WERI-Rb-1 (cell line): ENCODE data around the gene SORCS2.

ENCODE experiments used
- DNase-seq: peaks from one replicate; pipeline ENCODE4 v3.0.0-alpha.2; 2020
- H3K27ac ChIP-seq: fragments of 250-450 bp; sonication (Bioruptor Pico); 2 replicates; pipeline ENCODE4 v1.5.1; 2020; ENCODE audit warnings: mild to moderate bottlenecking, moderate library complexity
- H3K27me3 ChIP-seq: fragments of 250-450 bp; sonication (Bioruptor Pico); 2 replicates; pipeline ENCODE4 v1.5.1; 2021; ENCODE audit warnings: mild to moderate bottlenecking, low read depth, moderate library complexity; ENCODE audit not compliant: insufficient read depth, severe bottlenecking
- H3K36me3 ChIP-seq: fragments of 250-450 bp; sonication (Bioruptor Pico); 2 replicates; pipeline ENCODE4 v1.5.1; 2020; ENCODE audit warnings: mild to moderate bottlenecking, moderate library complexity
- H3K4me3 ChIP-seq: 2 replicates; pipeline ENCODE4 v1.5.1; 2011; ENCODE audit warnings: low read depth, mild to moderate bottlenecking, control low read depth, low read length
- H3K9me3 ChIP-seq: fragments of 250-450 bp; sonication (Bioruptor Pico); 2 replicates; pipeline ENCODE4 v1.5.1; 2021; ENCODE audit warnings: mild to moderate bottlenecking, moderate library complexity; ENCODE audit not compliant: severe bottlenecking
- TF ChIP-seq, protein P1 (sequence below): IDR thresholded peaks from 2 replicates; pipeline ENCODE4 v1.5.1; 2011; ENCODE audit warnings: low read depth, mild to moderate bottlenecking, control low read depth, inconsistent platforms, low read length

SORCS2 gene

DNA sequence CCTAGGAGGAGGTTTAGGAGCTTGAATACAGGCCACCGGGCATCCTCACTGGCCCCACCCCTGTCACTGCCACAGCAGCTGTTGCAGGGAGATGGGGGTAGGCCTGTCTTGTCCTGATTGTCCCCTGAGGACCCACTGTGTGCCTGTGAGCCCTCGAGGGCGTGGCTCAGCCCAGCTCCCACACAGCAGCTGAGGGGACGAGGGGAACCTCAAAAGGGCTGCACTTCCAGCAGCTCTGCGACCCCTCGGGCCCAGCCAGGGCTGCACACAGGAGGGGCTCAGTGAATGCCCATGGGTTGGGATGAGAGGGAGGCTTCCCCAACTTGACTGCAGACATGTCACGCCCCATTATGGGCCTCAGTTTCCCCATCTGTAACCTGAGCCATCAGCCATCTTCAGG, 521.4 kb downstream of the SORCS2 start:
- Histone ChIP-seq H3K9me3 (no peaks in the 10 kb centered on the region), H3K27me3 (no peaks in the 10 kb centered on the region), H3K27ac (no peak overlapping the region), H3K4me3 (no peak overlapping the region), H3K36me3 (peaks cover 27% of the 10 kb centered on the region)
- TF ChIP-seq, protein P1, sequence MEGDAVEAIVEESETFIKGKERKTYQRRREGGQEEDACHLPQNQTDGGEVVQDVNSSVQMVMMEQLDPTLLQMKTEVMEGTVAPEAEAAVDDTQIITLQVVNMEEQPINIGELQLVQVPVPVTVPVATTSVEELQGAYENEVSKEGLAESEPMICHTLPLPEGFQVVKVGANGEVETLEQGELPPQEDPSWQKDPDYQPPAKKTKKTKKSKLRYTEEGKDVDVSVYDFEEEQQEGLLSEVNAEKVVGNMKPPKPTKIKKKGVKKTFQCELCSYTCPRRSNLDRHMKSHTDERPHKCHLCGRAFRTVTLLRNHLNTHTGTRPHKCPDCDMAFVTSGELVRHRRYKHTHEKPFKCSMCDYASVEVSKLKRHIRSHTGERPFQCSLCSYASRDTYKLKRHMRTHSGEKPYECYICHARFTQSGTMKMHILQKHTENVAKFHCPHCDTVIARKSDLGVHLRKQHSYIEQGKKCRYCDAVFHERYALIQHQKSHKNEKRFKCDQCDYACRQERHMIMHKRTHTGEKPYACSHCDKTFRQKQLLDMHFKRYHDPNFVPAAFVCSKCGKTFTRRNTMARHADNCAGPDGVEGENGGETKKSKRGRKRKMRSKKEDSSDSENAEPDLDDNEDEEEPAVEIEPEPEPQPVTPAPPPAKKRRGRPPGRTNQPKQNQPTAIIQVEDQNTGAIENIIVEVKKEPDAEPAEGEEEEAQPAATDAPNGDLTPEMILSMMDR, result no peak
- DNase-seq, result no peak

DNA sequence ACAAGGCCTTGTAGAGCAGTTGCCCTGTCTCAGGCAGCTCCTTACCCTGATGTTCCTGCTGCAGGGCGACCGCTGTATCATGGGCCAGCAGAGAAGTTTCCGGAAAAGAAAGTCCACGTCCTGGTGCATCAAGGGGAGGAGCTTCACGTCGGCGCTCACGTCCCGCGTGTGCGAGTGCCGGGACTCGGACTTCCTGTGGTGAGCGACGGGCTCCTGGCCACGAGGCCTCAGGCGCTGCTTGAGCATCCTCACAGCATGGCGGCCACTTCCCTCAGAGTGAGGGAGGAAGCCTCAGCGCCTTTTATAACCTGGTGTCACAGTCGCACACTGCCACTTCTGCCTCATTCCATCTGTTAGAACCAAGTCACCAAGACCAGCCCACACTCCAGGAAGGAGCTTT, 521.8 kb downstream of the SORCS2 start:
- Histone ChIP-seq H3K27me3 (no peaks in the 10 kb centered on the region), H3K27ac (no peak overlapping the region), H3K36me3 (peaks cover 27% of the 10 kb centered on the region), H3K9me3 (no peaks in the 10 kb centered on the region), H3K4me3 (no peak overlapping the region)
- no peak for DNase-seq
- TF ChIP-seq, protein P1, result no peak

DNA sequence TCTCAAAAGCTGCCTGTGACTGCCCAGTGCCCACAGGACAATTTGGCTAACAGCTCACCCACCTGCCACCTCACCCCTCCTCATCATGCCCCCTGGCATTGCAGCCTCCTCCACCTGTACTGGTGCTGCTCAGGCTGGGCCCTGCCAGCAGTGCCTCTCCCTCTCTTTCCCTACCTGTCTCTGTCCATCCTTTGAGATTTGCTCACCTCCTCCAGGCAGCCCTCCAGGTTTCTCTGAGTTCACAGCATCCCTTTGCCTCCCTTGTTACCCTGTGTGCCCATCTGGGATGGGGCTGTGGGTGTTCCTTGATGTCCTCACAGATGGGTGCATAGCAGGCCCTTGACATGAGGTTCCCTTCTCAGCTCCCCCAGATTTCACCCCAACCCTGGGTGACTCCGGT, 522.4 kb downstream of the SORCS2 start:
- peaks cover 27% of the 10 kb centered on the region for H3K36me3 ChIP-seq
- TF ChIP-seq, protein P1, result no peak
- no peaks in the 10 kb centered on the region for H3K9me3 ChIP-seq
- no peak overlapping the region for H3K27ac ChIP-seq
- no peaks in the 10 kb centered on the region for H3K27me3 ChIP-seq
- no peak for DNase-seq
- no peak overlapping the region for H3K4me3 ChIP-seq

DNA sequence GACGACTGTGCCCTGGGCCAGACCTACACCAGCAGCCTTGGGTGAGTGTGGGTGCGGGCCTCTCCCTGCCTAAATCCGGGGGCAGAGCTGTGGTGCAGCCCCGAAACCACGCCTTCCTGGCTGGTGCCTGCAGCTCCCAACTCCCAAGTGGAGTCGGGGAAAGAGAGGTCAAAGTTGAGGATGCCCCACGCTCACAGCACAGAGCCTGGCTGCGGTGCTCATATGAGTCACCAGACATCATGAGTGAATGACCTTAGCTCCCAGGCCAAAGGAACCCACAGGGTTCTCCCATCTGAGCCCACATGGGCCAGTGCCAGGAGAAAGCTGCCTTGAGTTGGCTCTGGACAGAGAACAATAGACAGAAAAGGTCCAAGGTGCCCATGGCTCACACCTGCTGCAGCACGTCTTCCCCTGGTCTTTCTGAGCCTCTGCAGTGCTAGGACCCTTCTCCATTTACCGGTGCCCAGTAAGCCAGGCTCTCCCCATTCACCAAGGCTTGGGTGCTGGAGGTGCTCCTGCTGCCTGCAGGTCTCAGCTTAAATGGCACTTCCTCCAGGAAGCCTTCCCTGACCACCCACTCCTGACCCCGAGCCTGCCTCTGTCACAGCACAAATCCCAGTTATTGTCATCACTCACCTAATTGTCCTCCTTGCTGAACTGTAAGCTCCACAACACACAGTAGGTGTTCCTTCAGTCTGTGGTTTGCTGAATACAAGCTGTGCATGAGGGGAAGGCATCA, 523.1 kb downstream of the SORCS2 start:
- Histone ChIP-seq H3K4me3 (no peak overlapping the region), H3K36me3 (peaks cover 27% of the 10 kb centered on the region), H3K27me3 (no peaks in the 10 kb centered on the region), H3K27ac (no peak overlapping the region), H3K9me3 (no peaks in the 10 kb centered on the region)
- no peak for DNase-seq
- TF ChIP-seq, protein P1, result no peak

DNA sequence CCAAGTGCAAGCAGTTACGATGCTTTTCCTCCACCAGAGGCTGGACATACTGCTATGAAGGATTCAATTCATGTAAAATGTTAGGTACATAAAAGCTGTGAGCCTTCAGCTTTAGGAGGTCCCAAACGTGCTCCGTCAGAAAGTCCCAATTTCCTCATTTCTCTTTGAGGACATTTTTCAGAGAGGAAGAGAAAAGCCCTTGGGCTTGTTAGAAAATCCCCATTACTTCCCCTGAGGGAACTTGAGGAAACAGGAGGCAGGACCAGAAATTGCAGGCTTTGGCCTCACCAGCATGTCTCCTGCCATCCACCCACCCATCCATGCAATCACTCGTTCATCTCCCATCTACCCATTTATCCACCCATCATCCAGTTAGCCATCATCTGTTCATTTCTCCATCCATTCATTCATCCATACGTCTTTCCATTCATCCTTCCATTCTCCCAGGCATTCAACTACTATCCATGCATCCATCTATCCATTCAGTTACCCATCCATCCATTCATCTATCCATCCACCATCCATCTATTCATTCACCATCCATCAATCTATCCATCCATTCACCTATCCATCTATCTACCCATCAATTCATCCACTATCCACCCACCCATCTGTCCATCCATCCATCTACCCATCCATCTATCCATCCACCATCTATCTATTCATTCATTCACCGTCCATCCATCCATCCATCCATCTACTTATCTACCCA, 523.8 kb downstream of the SORCS2 start:
- H3K27ac ChIP-seq, result no peak overlapping the region
- H3K9me3 ChIP-seq, result no peaks in the 10 kb centered on the region
- TF ChIP-seq, protein P1, result no peak
- DNase-seq, result no peak
- no peaks in the 10 kb centered on the region for H3K27me3 ChIP-seq
- H3K36me3 ChIP-seq, result peaks cover 27% of the 10 kb centered on the region
- H3K4me3 ChIP-seq, result no peak overlapping the region

DNA sequence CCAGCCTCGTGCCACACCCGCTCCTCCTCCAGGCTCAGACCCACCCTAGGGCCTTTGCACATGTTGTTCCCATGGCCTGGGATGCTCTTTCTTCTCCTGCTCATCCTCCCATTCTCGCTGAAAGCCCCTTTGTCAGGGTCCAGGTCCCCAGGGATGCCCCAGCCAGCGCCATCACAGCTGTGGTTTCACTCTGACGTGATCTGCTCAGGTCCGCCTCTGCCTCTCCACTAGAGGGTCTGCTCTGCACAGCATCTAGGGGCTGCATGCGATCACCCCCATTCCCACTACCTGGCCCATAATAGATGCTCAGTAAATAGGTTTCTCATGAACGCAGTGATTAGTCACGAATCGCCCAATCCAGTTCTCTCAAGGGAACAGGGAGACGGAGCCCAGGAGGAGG, 524.8 kb downstream of the SORCS2 start:
- Histone ChIP-seq H3K36me3 (peaks cover 27% of the 10 kb centered on the region), H3K9me3 (no peaks in the 10 kb centered on the region), H3K4me3 (no peak overlapping the region), H3K27ac (no peak overlapping the region), H3K27me3 (no peaks in the 10 kb centered on the region)
- DNase-seq, result no peak
- TF ChIP-seq, protein P1, result no peak
